Rectal smooth muscle tissue (tissue), 1 donor: ENCODE measurements around the gene STARD10.

Source experiments
- H3K27ac ChIP-seq: one replicate; pipeline ENCODE4 v1.7.0; 2013; ENCODE audit warnings: low read depth, low read length, inconsistent platforms
- H3K27me3 ChIP-seq: one replicate; pipeline ENCODE4 v1.7.0; 2013; ENCODE audit warnings: low read length; ENCODE audit not compliant: control insufficient read depth, insufficient read depth
- H3K36me3 ChIP-seq: one replicate; pipeline ENCODE4 v1.7.0; 2013; ENCODE audit warnings: low read length; ENCODE audit not compliant: control insufficient read depth, insufficient read depth
- H3K4me1 ChIP-seq: one replicate; pipeline ENCODE4 v1.7.0; 2013; ENCODE audit warnings: low read length; ENCODE audit not compliant: control insufficient read depth, insufficient read depth
- H3K4me3 ChIP-seq: one replicate; pipeline ENCODE4 v1.7.0; 2013; ENCODE audit warnings: low read length
- H3K9ac ChIP-seq: one replicate; pipeline ENCODE4 v1.7.0; 2013; ENCODE audit warnings: low read length

The STARD10 gene

DNA sequence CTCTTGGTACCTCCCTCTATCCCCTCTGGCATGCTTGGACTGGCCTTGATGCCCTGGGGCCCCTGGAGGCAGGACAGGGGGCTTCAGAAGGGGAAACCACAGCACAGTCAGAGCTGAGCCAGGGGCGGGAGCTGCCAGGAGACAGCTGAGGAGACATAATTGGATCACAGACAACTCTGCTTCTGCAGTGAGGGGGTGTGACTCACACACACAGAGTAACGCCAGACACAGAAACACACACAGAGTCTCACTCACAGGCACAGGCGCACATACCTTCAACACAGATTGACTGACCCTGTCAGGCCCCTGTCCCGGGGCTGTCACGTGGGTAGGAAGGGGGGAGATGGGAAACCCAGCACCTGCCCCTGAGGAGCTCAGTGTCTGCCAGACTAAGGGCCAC lies 20.6 kb downstream of the STARD10 start:
- H3K27me3 ChIP-seq: no peaks in the 10 kb centered on the region
- H3K4me3 ChIP-seq: no peak overlapping the region
- H3K4me1 ChIP-seq: peaks cover 13% of the 10 kb centered on the region
- H3K27ac ChIP-seq: peak overlapping the region; percentile 10
- no peaks in the 10 kb centered on the region for H3K36me3 ChIP-seq
- H3K9ac ChIP-seq: no peak overlapping the region

DNA sequence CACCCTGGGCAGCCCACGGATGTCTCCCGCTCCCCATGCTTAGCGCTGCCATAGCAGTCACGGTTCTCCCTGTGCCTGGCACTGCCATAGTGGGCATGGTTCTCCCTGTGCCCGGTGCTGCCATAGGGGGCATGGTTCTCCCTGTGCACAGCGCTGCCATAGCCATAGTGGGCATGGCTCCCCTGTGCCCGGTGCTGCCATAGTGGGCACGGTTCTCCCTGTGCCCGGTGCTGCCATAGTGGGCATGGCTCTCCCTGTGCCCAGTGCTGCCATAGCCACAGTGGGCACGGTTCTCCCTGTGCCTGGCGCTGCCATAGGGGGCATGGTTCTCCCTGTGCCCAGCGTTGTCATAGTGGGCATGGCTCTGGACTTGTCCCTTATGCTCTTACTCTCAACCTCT lies 21.8 kb downstream of the STARD10 start:
- H3K27me3 ChIP-seq: no peaks in the 10 kb centered on the region
- peaks cover 13% of the 10 kb centered on the region for H3K4me1 ChIP-seq
- no peak overlapping the region for H3K27ac ChIP-seq
- no peak overlapping the region for H3K4me3 ChIP-seq
- H3K9ac ChIP-seq: no peak overlapping the region
- no peaks in the 10 kb centered on the region for H3K36me3 ChIP-seq

DNA sequence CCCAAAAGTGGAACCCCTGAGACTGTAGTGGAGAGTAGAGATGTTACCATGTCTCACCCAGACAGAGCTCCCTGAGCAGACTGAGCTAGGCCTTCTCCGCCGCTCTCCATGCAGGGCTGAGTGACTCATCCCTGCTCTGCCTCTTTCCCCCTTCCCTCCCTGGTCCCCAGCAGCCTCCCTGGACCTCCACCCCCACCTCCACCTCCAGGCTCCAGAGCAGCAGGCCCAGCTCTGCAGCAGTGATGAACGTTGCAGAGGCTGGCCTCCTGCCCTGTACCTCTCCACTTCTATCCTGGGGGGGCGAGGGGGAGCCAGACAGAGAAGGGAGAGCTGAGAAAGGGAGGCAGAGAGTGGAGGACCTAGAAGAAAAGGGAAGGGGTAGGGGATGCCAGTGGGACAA lies 22.3 kb downstream of the STARD10 start:
- Histone ChIP-seq H3K4me3 (no peak overlapping the region), H3K4me1 (peaks cover 13% of the 10 kb centered on the region), H3K27me3 (no peaks in the 10 kb centered on the region), H3K27ac (no peak overlapping the region), H3K9ac (no peak overlapping the region), H3K36me3 (no peaks in the 10 kb centered on the region)

DNA sequence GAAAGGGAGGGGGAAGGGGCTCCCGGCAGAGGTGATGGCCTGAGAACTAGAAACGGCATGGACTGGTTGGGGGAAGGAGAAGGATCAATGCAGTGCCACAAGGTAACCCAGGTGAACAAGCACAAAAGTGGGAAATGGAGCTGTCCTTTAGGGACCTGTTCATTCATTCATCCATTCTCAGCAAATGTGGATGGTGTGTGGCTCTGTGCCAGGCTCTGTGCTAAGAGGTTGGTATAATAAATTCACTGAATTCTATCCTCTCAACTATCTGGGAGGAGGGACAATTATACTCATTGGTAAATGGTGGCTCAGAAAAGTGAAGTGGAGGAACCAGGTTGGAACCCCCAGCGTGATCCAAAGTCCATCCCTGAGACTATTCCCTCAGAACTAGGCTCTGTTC lies 23.0 kb downstream of the STARD10 start:
- H3K4me3 ChIP-seq: no peak overlapping the region
- no peaks in the 10 kb centered on the region for H3K36me3 ChIP-seq
- H3K4me1 ChIP-seq: peaks cover 13% of the 10 kb centered on the region
- no peaks in the 10 kb centered on the region for H3K27me3 ChIP-seq
- no peak overlapping the region for H3K9ac ChIP-seq
- no peak overlapping the region for H3K27ac ChIP-seq

DNA sequence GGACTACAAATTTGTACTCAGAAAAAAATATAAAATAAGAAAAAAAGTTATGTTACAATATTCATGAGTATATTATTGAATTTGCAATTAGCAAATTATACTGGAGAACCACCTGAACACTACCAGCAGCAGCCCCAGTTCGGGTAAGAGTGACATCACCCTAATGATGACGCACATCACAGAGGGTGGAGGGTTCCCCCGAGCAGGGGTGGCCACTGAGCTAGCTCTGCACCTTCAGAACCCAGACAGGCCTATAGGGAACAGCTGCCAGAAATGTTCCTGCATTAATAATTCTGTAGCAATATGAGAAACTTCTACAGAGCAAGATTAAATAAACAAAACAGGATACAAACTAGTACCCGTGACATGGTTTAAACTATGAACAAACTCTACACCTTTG lies 24.2 kb downstream of the STARD10 start:
- Histone ChIP-seq H3K9ac (no peak overlapping the region), H3K4me3 (no peak overlapping the region), H3K27ac (no peak overlapping the region), H3K4me1 (peaks cover 13% of the 10 kb centered on the region), H3K27me3 (no peaks in the 10 kb centered on the region), H3K36me3 (no peaks in the 10 kb centered on the region)

DNA sequence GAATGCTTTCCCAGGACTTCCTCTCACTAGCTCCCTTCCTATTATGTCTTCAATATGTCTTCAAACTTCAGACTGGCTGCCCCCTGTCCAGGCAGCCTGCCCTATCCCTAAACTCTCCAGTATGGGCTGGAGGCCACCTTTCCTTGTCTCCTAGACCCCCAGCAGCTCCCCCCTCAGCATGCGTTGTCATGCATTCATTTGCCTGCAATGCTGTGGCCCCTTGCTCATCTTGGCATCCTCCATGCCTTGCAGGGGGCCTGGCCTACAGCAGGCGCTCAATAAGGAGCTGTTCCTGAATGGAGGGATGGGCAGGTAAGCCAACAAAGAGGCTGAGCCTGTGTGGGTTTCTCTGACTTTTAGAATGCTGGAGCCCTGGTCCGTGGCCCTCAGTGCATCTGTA lies 25.3 kb downstream of the STARD10 start:
- Histone ChIP-seq H3K4me3 (no peak overlapping the region), H3K36me3 (no peaks in the 10 kb centered on the region), H3K27me3 (no peaks in the 10 kb centered on the region), H3K9ac (no peak overlapping the region), H3K27ac (no peak overlapping the region), H3K4me1 (peaks cover 12% of the 10 kb centered on the region)

DNA sequence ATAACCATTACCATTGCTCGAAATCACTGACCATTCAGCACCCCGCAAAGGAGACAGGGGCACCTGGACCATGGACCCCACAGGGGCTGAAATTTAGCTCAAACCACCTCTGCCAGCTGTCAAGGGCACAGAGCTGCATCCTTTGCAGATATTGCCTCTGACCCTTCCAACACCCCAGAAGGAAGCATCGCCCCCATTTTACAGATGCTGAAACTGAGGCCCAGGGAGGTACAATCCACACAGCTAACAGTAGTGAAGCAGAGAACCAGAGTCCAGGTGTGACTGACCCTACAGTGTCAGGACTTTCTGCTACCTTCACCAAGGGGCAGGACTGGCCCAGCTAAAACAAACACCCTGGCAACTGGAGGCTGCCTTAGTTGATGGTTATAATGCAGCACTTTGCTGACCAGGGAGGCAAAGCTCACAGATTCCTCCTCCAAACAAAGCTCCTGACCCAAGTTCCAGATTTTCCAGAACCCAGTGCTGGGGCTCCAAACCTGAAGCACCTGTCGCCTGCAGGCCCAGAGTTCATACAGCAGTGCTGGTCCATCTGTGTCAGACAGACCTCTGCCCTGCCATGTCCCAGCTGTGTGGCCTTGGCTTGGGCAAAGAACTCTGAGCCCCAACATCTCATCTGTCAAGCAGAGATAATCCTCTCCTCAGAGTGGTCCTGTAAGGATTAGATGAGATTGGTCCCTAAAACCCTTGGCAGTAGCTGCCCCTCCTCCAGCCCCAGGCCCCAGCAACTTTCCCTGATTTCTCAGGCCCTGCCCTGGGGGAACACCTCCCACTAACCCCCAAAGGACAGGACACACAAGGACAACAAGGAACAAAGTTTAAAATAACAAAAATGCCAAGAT lies 26.4 kb downstream of the STARD10 start:
- peaks cover 3% of the 10 kb centered on the region for H3K36me3 ChIP-seq
- H3K27ac ChIP-seq: no peak overlapping the region
- H3K27me3 ChIP-seq: no peaks in the 10 kb centered on the region
- H3K4me1 ChIP-seq: peaks cover 5% of the 10 kb centered on the region
- H3K4me3 ChIP-seq: no peak overlapping the region
- no peak overlapping the region for H3K9ac ChIP-seq

DNA sequence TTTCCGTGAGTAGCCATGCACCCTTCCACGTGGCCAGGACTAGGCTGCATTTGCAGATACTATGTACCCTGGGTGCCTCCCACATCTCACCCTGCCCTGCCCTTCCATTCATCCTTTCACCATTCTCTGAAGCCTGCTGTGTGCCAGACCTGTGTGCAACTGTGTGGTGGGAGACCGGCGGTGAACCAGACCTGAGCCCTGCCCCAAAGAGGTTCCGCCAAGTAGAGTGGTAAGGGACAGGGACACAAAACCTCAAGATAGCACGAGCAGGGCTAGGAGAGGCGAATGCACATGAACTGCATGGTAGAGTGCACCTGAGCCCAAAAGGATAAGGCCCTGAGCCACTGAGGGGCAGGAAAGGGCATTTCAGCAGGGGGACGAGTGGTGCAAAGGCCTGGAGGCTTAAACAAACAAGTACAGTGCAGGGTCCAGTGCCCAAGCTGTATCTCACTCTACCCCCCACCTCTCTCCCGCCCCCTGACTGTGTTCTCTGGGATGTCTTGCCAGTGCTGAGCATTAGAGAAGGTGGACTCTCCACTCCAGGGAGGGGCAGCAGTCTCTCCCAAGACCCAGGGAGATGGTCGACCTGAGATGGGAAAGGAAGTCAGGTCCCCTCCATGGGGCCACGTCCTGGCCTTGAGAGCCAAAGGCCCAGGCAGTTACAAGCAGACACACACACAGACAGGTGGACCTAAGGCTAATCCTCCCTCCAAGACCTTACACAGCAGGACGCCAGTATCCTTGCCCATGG lies 27.5 kb downstream of the STARD10 start:
- Histone ChIP-seq H3K27me3 (no peaks in the 10 kb centered on the region), H3K36me3 (peaks cover 3% of the 10 kb centered on the region), H3K4me1 (no peaks in the 10 kb centered on the region), H3K27ac (no peak overlapping the region), H3K4me3 (no peak overlapping the region), H3K9ac (no peak overlapping the region)

DNA sequence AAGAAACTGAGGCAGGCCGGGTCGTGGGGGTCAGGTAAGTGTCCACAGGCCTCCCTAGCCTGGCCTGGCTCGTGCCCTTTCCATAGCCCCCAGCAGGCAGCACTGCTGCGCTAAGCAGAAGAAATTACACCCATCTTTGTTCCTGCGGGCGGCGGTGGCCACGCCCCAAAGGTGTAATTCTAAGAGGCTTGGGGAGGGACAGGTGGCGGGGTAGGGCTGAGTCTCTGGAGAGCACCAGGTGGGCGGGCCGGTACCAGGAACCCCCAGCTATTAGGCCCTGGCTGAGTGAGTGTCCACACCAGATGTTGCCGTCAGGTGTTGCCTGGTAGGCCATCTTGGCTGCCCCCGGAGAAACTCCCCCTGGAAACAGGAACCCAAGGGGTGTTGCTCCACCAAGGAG lies 29.3 kb downstream of the STARD10 start:
- H3K4me3 ChIP-seq: no peak overlapping the region
- no peak overlapping the region for H3K27ac ChIP-seq
- no peaks in the 10 kb centered on the region for H3K27me3 ChIP-seq
- H3K4me1 ChIP-seq: no peaks in the 10 kb centered on the region
- H3K36me3 ChIP-seq: peaks cover 3% of the 10 kb centered on the region
- H3K9ac ChIP-seq: no peak overlapping the region

DNA sequence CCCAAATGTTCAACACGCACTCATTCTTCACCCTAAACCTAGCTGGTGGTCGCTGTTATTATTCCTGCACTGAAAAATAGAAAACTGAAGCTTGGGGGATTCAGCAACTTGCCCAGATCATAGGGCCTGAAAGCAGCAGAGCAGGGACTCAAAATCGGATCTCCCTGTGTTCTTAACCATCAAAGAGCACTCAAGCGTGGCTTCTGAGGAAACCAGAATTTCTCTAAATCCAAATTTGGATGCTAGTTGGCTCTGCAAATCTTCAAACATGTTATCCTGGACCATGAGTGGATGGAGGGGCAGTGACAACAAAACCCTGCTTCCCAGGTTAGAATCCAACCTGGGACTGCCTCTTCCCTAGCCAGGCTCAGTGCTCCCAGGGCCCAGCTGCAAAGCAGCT lies 30.0 kb downstream of the STARD10 start:
- H3K36me3 ChIP-seq: peaks cover 5% of the 10 kb centered on the region
- no peak overlapping the region for H3K9ac ChIP-seq
- no peaks in the 10 kb centered on the region for H3K4me1 ChIP-seq
- H3K4me3 ChIP-seq: no peak overlapping the region
- no peak overlapping the region for H3K27ac ChIP-seq
- no peaks in the 10 kb centered on the region for H3K27me3 ChIP-seq

DNA sequence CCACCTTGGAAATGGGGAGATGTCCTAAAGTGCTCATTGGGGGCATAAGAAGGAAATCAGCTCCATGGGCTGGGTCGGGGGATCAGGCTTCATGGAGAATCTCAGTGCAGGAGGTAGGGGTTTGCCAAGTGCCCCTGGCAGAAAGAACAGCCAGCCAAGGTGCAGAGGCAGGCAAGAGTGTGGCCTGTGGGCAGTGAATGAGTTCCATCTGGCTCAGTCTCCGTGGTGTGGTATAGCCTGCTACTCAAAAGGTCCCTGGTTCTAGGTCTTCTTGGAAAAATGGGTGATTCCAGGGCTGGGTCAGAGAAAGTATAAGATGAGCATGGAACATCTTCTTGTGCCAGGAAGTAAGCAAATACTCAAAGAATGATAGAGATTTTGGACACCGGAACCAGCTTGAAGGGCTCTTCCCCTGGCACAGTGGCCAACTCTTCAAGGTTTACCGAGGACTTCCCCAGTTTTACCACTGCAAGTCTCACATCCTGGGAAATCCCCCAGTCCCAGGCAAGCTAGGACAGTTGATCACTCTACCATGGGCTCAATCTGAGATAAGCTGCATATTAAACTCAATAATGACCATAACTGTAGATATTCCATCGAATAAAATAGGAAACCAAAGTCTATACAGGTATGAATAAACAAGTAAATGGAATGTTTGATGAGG lies 31.1 kb downstream of the STARD10 start:
- no peak overlapping the region for H3K9ac ChIP-seq
- no peak overlapping the region for H3K27ac ChIP-seq
- H3K36me3 ChIP-seq: peaks cover 14% of the 10 kb centered on the region
- H3K27me3 ChIP-seq: no peaks in the 10 kb centered on the region
- no peak overlapping the region for H3K4me3 ChIP-seq
- no peaks in the 10 kb centered on the region for H3K4me1 ChIP-seq

DNA sequence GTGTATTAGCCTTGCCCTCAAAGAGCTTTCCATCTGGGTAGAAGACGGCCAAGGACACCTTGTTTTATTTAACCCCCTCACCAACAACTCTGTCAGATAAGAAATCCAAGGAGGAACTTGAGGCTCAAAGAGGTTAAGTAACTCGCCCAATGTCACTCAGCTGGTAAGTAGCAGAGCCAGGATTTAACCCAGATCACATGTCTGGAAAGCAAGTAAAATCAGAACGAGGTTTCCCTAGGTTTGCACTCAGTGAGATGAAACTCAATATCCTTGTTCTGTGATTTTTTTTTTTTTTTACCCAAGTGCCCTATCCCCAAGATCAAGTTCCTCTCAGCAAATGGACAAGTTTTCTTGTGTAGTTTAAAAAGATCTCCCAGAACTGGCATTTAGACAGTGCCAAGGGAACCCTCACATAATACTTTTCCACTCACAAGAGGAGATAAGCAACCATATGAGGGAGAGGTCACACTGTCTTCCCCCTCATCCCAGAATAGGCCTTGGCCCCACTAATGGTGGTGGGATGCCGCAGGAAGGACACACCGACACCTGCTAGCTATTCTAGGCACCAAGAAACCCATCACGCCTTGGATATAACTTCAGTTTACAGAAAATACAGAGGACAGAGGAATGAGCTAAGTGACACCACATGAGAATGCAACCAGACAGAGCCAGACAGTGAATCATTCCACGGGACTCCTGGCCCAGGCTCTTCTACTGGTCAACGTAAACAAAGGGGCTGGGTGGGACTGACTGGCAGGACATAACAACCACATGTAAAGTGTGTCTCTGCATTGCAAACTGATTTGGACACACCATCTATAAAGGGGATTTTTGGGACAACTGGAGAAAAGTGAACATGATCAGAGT lies 33.1 kb downstream of the STARD10 start:
- peaks cover 21% of the 10 kb centered on the region for H3K36me3 ChIP-seq
- H3K27ac ChIP-seq: no peak overlapping the region
- no peaks in the 10 kb centered on the region for H3K27me3 ChIP-seq
- H3K9ac ChIP-seq: no peak overlapping the region
- H3K4me3 ChIP-seq: no peak overlapping the region
- H3K4me1 ChIP-seq: no peaks in the 10 kb centered on the region
